ENCODE results near the gene TP63. TPM values are rescaled to one million over a fixed set of nuclear protein-coding genes. Genes with fewer than 3 reads are reported as not detected.

The TP63 gene
- total RNA-seq, 1 donor from 2014 or later, result 0.13 TPM

DNA sequence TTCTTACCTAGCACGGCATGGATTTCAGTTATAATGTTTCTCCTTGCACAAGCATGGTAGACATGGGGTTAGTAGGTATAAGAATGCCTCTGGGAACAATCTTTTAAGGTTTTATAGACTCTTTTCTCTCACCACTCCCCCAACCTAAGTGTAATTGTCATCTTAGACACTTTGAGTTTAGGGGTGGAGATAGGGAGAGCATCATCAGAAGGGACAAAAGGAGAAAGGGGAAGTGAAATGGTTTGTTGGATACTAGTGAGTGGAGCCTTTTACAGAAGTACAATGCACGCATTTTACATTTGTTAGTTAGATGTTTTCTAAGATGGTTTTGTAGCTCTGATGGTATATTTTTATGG is 189.2 kb downstream of the TP63 start:
- Histone ChIP-seq H3K4me3 (ENCODE audit: low read depth, low read length) (no peak overlapping the region), H3K36me3 (ENCODE audit: control insufficient read depth, insufficient read depth, low read length) (no peaks in the 10 kb centered on the region), H3K27me3 (ENCODE audit: control insufficient read depth, insufficient read depth, low read length) (no peaks in the 10 kb centered on the region)
- TF ChIP-seq, protein P1, sequence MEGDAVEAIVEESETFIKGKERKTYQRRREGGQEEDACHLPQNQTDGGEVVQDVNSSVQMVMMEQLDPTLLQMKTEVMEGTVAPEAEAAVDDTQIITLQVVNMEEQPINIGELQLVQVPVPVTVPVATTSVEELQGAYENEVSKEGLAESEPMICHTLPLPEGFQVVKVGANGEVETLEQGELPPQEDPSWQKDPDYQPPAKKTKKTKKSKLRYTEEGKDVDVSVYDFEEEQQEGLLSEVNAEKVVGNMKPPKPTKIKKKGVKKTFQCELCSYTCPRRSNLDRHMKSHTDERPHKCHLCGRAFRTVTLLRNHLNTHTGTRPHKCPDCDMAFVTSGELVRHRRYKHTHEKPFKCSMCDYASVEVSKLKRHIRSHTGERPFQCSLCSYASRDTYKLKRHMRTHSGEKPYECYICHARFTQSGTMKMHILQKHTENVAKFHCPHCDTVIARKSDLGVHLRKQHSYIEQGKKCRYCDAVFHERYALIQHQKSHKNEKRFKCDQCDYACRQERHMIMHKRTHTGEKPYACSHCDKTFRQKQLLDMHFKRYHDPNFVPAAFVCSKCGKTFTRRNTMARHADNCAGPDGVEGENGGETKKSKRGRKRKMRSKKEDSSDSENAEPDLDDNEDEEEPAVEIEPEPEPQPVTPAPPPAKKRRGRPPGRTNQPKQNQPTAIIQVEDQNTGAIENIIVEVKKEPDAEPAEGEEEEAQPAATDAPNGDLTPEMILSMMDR (IDR thresholded peaks at IDR 0.05; ENCODE audit: insufficient read depth, low read length, poor library complexity, severe bottlenecking), result no peak
- DNase-seq (ENCODE audit: low read depth), result no peak

DNA sequence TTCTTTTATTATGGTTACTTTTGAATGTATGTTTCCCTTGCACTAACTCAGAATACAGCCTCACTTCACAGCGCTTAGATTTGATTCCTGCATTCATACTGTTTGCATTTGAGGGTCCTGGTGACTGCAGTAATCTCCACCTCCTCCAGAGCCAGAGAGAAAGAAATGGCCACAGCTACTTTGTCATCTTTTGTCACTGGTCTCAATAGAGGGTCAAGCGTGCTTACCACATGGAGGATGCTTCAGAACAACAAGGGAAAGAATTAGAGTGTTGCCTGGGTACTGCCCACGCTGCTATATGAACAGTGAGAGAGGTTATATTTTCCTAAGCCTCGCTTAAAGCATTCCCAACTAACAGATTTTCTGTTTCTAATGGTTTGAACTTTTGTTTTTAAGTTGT is 190.1 kb downstream of the TP63 start:
- TF ChIP-seq, protein P1 (IDR thresholded peaks at IDR 0.05; ENCODE audit: insufficient read depth, low read length, poor library complexity, severe bottlenecking), result no peak
- no peak for DNase-seq (ENCODE audit: low read depth)
- no peaks in the 10 kb centered on the region for H3K27me3 ChIP-seq (ENCODE audit: control insufficient read depth, insufficient read depth, low read length)
- H3K36me3 ChIP-seq (ENCODE audit: control insufficient read depth, insufficient read depth, low read length), result no peaks in the 10 kb centered on the region
- no peak overlapping the region for H3K4me3 ChIP-seq (ENCODE audit: low read depth, low read length)

DNA sequence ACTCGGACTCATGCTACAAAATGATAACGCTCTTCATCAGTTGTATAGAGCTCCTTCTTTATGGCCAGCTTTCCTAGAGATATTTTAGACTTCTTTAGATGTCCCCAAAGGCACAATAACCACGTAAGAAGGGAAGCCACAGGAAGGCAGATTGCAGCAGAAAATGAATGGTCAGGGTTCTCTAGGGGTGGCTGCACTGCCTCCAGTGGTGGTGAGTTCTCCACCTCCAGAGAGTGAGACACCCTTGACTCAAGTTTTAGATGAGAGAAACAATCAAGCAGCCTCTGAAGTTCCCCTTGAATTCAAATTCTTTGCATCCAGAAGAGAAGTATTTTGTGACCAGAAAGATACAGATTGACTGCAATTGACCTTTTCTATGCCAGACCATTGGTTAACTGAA is 191.5 kb downstream of the TP63 start:
- TF ChIP-seq, protein P1 (IDR thresholded peaks at IDR 0.05; ENCODE audit: insufficient read depth, low read length, poor library complexity, severe bottlenecking), result no peak
- Histone ChIP-seq H3K4me3 (ENCODE audit: low read depth, low read length) (no peak overlapping the region), H3K36me3 (ENCODE audit: control insufficient read depth, insufficient read depth, low read length) (no peaks in the 10 kb centered on the region), H3K27me3 (ENCODE audit: control insufficient read depth, insufficient read depth, low read length) (no peaks in the 10 kb centered on the region)
- DNase-seq (ENCODE audit: low read depth), result no peak

DNA sequence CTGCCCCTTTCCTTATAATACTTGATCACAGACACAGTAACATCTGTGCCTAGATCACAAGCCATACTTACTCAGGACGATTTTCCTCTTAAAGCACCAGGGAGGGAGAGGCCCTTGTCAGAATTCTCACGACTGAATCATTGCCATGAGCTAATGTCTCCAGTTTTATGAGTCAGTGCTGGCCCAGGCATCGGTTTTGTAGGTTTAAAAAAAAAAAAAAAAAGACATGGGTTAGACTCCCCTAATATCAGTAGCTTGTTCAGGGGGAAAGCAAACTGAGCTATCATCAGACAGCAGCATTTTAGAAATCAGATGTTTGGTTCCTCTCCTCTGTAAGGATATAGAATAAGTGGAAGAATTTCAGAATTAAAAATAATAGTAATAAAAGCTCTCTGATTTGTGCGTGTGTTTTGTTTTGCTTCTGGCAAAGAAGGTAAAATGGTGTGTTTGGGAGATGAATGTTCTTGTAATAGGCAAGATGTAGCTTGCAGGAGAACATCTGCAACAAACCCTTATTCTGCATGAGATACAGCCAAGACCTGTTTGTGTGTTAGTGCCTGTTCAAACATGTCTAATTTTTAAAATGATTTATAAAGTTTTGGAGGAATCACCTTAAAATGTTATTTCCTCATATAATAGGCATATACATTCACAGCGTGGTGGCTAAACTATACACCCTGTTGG is 193.6 kb downstream of the TP63 start:
- no peaks in the 10 kb centered on the region for H3K36me3 ChIP-seq (ENCODE audit: control insufficient read depth, insufficient read depth, low read length)
- TF ChIP-seq, protein P1 (IDR thresholded peaks at IDR 0.05; ENCODE audit: insufficient read depth, low read length, poor library complexity, severe bottlenecking), result no peak
- peak; percentile 95 for DNase-seq (ENCODE audit: low read depth)
- H3K27me3 ChIP-seq (ENCODE audit: control insufficient read depth, insufficient read depth, low read length), result no peaks in the 10 kb centered on the region
- no peak overlapping the region for H3K4me3 ChIP-seq (ENCODE audit: low read depth, low read length)

DNA sequence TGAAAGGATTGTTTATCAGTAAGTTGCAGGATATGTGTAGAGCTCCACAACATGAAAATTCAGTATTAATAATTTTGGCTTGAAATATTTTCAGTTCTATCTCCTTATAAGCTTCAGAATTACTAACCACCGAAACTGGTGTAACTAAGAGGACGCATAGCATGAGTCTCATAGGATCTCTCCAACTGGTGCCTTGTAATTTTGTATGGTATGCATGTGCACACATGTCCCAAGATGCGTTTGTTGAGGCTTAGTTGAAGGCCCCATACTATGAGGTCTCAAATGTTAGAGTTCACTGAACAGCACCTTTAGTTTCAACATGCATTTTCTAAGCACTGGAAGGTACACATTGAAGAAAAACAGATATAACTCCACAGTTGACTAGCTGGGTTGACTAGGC is 195.4 kb downstream of the TP63 start:
- DNase-seq (ENCODE audit: low read depth), result no peak
- Histone ChIP-seq H3K36me3 (ENCODE audit: control insufficient read depth, insufficient read depth, low read length) (no peaks in the 10 kb centered on the region), H3K4me3 (ENCODE audit: low read depth, low read length) (no peak overlapping the region), H3K27me3 (ENCODE audit: control insufficient read depth, insufficient read depth, low read length) (no peaks in the 10 kb centered on the region)
- TF ChIP-seq, protein P1 (IDR thresholded peaks at IDR 0.05; ENCODE audit: insufficient read depth, low read length, poor library complexity, severe bottlenecking), result no peak

DNA sequence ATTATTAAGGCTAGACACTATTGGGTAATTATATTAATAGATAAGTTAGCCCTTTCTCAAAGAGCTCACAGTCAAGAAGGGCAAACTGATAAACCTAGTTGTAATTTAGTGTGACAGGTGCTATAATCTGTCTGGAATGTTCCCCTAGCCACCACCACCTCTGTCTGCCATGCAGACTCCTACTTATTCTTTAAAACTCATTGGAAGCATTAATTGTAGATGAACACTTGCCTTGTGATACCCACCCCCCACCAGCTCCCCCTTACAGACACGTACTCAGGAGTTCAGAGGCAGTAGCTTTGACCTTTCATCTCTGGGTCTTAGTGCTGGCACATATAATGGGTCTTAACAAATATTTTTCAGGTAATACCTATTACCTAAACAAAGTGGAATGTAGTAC is 195.9 kb downstream of the TP63 start:
- Histone ChIP-seq H3K36me3 (ENCODE audit: control insufficient read depth, insufficient read depth, low read length) (no peaks in the 10 kb centered on the region), H3K4me3 (ENCODE audit: low read depth, low read length) (no peak overlapping the region), H3K27me3 (ENCODE audit: control insufficient read depth, insufficient read depth, low read length) (no peaks in the 10 kb centered on the region)
- TF ChIP-seq, protein P1 (IDR thresholded peaks at IDR 0.05; ENCODE audit: insufficient read depth, low read length, poor library complexity, severe bottlenecking), result no peak
- no peak for DNase-seq (ENCODE audit: low read depth)

All from kidney epithelial cell (primary cell).